PC-9 (cell line): ENCODE data around the gene SERINC2.

Experiments
- EZH2 ChIP-seq: fragments of 200-600 bp; sonication (generic); IDR thresholded peaks from 2 replicates; pipeline ENCODE4 v1.8.0; 2017; ENCODE audit warnings: antibody characterized with exemption, low read depth
- TF ChIP-seq, protein P1 (sequence below): fragments of 200-600 bp; sonication (generic); conservative IDR thresholded peaks from 2 replicates; pipeline ENCODE4 v1.6.1; 2017; ENCODE audit warnings: mixed run types, antibody characterized with exemption, mild to moderate bottlenecking, moderate library complexity

DNA sequence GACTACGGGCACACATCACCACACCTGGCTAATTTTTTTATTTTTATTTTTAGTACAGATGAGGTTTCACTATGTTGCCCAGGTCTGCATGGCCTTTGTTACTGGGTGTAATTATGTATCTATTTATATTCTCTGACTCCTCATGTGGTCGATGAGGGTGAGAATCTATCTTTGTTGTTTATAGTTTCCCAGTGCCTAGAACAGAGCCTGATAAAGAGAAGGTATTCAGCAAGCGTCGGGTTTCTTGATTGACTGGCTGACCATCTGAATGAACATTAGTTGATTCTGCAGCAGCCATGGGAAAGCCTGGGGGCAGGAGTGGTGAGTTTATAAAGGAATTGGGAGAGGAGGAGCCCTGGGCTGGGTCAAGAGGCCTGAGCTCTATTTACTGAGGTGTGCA lies 28.5 kb downstream of the SERINC2 start:
- TF ChIP-seq EZH2, result no peak
- TF ChIP-seq, protein P1, sequence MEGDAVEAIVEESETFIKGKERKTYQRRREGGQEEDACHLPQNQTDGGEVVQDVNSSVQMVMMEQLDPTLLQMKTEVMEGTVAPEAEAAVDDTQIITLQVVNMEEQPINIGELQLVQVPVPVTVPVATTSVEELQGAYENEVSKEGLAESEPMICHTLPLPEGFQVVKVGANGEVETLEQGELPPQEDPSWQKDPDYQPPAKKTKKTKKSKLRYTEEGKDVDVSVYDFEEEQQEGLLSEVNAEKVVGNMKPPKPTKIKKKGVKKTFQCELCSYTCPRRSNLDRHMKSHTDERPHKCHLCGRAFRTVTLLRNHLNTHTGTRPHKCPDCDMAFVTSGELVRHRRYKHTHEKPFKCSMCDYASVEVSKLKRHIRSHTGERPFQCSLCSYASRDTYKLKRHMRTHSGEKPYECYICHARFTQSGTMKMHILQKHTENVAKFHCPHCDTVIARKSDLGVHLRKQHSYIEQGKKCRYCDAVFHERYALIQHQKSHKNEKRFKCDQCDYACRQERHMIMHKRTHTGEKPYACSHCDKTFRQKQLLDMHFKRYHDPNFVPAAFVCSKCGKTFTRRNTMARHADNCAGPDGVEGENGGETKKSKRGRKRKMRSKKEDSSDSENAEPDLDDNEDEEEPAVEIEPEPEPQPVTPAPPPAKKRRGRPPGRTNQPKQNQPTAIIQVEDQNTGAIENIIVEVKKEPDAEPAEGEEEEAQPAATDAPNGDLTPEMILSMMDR, result no peak
